ENCODE results near the gene DOCK10.

DOCK10 gene

GRCh38 chr2:224776795-224777558 lies 265.3 kb downstream of the DOCK10 start:
- ATAC-seq (no peak), DNase-seq (no peak)

- DNase-seq, result no peak
- no peak for ATAC-seq
Measured at GRCh38 chr2:224775647-224776046, 266.6 kb downstream of the DOCK10 start.

- ATAC-seq (no peak), DNase-seq (no peak)
Measured at GRCh38 chr2:224774735-224775134, 267.5 kb downstream of the DOCK10 start.

- no peak for ATAC-seq
- no peak for DNase-seq
Measured at GRCh38 chr2:224772494-224772893, 269.8 kb downstream of the DOCK10 start.

- ATAC-seq (no peak), DNase-seq (no peak)
Measured at GRCh38 chr2:224769489-224769888, 272.8 kb downstream of the DOCK10 start.

- ATAC-seq, result peak; percentile 78
- no peak for DNase-seq
Measured at GRCh38 chr2:224764565-224765236, 277.6 kb downstream of the DOCK10 start.

- ATAC-seq (no peak), DNase-seq (no peak)
Measured at GRCh38 chr2:224757934-224758548, 284.2 kb downstream of the DOCK10 start.

GRCh38 chr2:224753743-224754540 lies 288.3 kb downstream of the DOCK10 start:
- no peak for DNase-seq

GRCh38 chr2:224751996-224752698 lies 290.1 kb downstream of the DOCK10 start:
- DNase-seq (no peak), ATAC-seq (no peak)

More at GRCh38 chr2:224753743-224754540, 288.3 kb downstream of the DOCK10 start:
- ATAC-seq, result no peak

- DNase-seq (no peak), ATAC-seq (no peak)
Measured at GRCh38 chr2:224749136-224749535, 293.1 kb downstream of the DOCK10 start.

- DNase-seq, result no peak
Measured at GRCh38 chr2:224747765-224748164, 294.5 kb downstream of the DOCK10 start.

GRCh38 chr2:224736227-224736626 lies 306.0 kb downstream of the DOCK10 start:
- no peak for DNase-seq
- no peak for ATAC-seq

More at GRCh38 chr2:224747765-224748164, 294.5 kb downstream of the DOCK10 start:
- ATAC-seq, result no peak

GRCh38 chr2:224734949-224735348 lies 307.3 kb downstream of the DOCK10 start:
- DNase-seq (no peak), ATAC-seq (no peak)

- no peak for DNase-seq
- no peak for ATAC-seq
Measured at GRCh38 chr2:224731665-224732064, 310.6 kb downstream of the DOCK10 start.

- no peak for DNase-seq
- ATAC-seq, result no peak
Measured at GRCh38 chr2:224729435-224729834, 312.8 kb downstream of the DOCK10 start.

- DNase-seq, result no peak
- no peak for ATAC-seq
Measured at GRCh38 chr2:224724331-224724730, 317.9 kb downstream of the DOCK10 start.

GRCh38 chr2:224723586-224724217 lies 318.6 kb downstream of the DOCK10 start:
- ATAC-seq, result no peak

GRCh38 chr2:224722770-224723169 lies 319.5 kb downstream of the DOCK10 start:
- DNase-seq, result no peak
- no peak for ATAC-seq

More at GRCh38 chr2:224723586-224724217, 318.6 kb downstream of the DOCK10 start:
- DNase-seq, result no peak

- no peak for DNase-seq
Measured at GRCh38 chr2:224722250-224722649, 320.0 kb downstream of the DOCK10 start.

GRCh38 chr2:224716921-224717320 lies 325.3 kb downstream of the DOCK10 start:
- DNase-seq (no peak), ATAC-seq (no peak)

More at GRCh38 chr2:224722250-224722649, 320.0 kb downstream of the DOCK10 start:
- no peak for ATAC-seq

GRCh38 chr2:224716201-224716600 lies 326.1 kb downstream of the DOCK10 start, which contains the start of gene CCDC195:
Gene CCDC195 (minus strand): TSS chr2:224716365. CDS start chr2:224716365, 0 bp downstream.
- no peak for DNase-seq
- ATAC-seq, result no peak

Data from stimulated activated naive CD8-positive, alpha-beta T cell treated with anti-CD3 and anti-CD28 coated beads, Interleukin-15, Interleukin-2, amounts not matched to agents 100 U/mL and 50 U/mL, for 24 hours (primary cell).